GM18519 (cell line): Measurements from ENCODE around the gene IER5L.

Source experiments
- ATAC-seq: cut with Tn5 transposase; IDR thresholded peaks from one replicate; pipeline ENCODE4 v1.9.1; 2021; ENCODE audit warnings: mild to moderate bottlenecking, moderate library complexity; ENCODE audit not compliant: unreplicated experiment, low FRiP score

IER5L gene

GRCh38 chr9:129182625-129183494 lies 4.8 kb upstream of the IER5L start:
- no peak for ATAC-seq

DNA sequence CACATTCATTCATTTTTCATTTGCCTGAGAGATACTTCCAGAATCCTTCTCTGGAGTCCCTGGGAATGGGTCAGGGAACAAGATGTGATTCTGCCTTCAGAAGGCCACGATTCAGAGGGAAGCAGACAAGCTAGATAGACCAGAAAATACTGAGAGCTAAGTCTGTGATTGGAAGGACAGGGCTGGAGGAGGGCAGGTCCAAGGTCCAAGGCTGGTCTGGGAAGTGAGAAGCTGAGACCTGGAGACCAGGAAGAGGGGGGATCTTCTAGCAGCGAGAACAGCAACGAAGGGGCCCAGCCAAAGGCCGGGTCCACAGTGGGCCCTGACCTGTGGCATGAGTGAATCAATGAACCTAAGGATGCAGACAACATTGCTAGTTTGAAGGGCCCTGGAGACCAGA lies 4.1 kb upstream of the IER5L start:
- no peak for ATAC-seq

GRCh38 chr9:129181246-129181645 lies 3.2 kb upstream of the IER5L start:
- ATAC-seq, result no peak

- ATAC-seq, result no peak
Measured at GRCh38 chr9:129178568-129179382, 714 bp upstream of the IER5L start.

DNA sequence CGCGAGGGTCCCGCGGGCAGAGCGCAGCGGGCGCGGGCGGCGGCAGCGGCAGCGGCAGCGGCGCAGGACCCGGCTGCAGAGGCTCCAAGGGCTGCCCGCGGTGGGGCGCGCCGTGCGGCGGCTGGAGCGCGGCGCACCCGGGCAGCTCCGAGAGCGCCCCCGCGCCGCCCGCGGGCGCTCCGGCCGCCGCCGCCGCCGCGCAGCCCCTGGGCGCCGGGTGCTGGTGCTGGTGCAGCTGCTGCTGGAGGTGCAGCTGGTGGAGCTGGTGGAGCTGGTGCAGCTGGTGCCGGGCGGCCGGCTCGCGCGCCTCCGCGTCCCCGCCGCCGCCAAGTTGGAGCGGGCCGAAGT lies 644 bp downstream of the IER5L start:
- ATAC-seq, result no peak

- no peak for ATAC-seq
Measured at GRCh38 chr9:129176701-129177442, 1.2 kb downstream of the IER5L start.

DNA sequence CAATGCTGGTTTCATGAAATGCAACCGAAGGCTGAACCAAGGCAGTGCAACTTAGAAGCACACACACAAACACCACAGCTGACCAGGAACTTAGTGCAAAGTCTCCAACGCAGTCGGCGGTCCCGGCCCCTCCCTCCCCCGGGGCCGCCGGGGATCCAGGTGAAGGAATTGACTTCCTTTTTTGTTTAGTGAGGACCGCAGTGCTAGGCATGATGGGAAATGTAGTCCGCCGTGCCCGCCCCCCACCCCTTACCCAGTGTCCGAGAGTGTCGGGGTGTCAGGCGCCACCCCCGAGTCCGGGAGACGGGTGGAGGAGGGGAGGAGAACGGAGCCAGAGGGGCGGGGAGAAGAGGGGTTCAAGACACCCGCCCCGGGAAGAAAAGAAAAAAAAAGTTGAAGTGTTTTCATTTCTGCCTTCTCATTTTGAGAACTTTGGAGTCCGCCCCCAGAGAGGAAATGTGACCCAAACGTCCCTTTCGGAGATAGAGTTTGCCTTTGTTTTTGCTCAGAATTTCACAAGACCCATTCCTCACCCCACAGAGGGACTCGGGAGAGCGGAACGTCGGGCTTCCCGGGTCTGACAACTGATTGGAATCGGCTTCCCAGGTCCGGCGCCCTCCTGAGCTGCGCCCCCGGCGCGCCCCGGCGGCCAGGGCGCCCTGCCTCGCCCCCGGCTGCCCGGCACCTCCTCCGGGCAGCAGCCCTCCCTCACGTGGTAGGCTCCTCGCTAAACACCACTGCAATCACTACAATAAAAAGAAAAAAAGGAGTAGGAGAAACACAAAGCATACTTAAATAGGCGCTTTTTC lies 2.0 kb downstream of the IER5L start:
- ATAC-seq, result no peak

DNA sequence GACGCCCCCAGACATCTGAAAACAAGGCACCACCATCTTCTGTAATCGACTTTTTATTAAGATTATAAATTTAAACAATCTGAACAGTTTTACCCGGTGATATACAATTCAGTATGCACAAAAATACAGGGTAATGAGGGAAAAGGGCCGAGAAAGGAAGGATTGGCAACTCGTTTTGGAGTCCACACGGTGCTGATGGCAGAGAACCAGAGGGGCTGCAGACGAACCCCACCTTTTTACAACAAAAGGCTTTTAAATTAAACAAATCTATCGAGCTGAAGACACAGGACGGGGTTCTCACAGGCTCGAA lies 2.6 kb downstream of the IER5L start:
- no peak for ATAC-seq

DNA sequence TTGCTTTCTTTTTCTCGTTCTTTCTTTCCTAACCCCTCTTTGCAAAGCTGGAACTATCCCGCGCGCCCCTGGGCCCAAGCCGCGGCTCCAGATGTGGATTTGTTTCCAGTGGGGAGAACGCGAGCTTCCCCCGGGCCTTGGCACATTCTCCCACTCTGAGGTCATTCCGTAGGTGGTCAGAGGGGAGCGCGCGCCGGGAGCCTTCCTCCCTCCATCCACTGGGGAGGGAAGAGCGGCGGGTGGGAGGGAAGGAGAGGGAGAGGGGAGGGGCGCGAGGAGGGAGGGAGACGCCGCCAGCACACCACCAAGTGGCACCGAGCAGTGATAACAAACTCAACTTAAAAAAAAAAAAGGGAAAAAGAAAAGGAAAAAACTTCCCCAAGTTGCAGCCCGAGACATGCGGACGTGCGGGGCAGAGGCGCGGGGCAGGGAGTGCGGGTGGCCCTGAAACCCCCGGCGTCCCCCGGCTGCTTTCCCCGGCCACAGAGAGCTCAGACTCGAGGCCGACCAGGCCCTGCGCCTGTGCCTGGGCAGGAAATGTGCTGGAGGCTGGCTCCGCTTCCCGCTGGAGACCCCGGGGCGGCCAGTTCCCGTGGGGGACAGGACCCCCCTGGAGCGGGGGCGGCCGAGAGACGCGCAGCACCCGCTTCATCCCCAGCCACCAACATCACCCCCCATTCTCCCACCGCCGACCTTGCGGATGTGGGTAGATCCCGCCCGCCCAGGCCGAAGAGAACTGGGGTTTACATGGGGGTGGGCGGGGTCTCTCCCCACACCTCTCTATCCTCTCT lies 3.1 kb downstream of the IER5L start:
- no peak for ATAC-seq

- no peak for ATAC-seq
Measured at GRCh38 chr9:129174102-129174723, 3.8 kb downstream of the IER5L start.

GRCh38 chr9:129173296-129174101 lies 4.6 kb downstream of the IER5L start:
- ATAC-seq, result no peak

GRCh38 chr9:129172816-129173215 lies 5.2 kb downstream of the IER5L start:
- no peak for ATAC-seq

DNA sequence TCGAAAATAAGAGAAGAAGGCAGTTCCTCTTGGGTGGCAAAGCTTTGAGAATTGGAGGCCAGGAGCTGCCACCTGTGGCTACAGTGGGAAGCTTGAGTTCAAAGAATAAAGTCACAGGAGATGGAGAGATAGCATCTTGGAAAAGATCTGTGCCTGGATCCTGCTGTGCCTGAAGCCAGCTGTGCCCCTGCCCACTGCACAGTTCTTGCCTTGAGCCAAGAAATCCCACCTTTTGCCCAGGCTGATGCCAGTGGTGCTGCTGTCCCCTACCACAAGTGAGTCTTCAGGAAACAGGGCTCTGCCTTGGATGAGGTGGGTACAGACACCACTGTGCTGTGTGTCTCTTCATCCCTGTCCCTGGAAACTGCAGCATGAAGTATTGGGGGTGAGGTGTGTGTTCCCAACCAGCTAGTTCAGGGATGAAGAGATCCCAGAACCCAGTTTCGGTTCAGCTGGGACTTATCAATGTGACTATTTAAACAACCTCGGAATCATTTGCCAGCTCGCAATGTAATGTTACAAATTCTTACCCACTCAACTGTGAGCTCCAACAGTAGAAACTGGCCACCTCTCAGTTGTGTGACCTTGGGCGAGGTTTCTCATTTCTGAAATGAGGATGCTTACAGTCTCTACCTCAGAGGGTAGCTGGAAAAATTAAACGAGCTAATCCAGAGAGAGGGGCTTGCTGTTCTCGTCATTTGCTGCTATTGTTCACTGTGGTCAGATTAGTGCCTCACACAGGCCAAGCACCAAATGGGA lies 5.9 kb downstream of the IER5L start:
- ATAC-seq, result no peak

DNA sequence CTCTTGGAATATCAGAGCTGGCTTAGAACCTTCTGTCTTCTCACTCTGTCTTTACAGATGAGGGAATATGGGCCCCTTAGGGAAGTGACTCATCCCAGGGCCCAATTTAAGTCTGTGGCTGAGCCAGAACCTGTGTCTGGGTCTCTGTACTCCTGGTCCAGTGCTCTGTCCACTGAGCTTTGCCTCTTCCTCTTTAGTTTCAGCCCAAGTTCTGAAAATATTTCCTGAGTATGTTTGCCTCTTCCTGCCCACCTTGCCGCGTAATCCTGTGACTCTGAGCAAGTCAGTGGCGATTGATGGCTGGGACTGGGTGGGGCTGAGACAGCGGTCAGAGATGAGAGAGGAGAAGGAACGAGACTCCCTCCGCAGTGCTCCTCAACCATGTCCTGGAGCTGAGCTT lies 7.8 kb downstream of the IER5L start:
- no peak for ATAC-seq

GRCh38 chr9:129166623-129167557 lies 11.2 kb downstream of the IER5L start:
- ATAC-seq, result no peak

- no peak for ATAC-seq
Measured at GRCh38 chr9:129165198-129165597, 12.9 kb downstream of the IER5L start.
